HUES64 (cell line): ENCODE data around the gene NME8.
A peak's percentile ranks its signal among the peaks of the same experiment; 100 is the strongest.

ENCODE experiments used
- H3K27ac ChIP-seq: 2 replicates; pipeline ENCODE4 v1.7.0; 2013; ENCODE audit warnings: low read depth, low read length, inconsistent platforms
- H3K27me3 ChIP-seq: 2 replicates; pipeline ENCODE4 v1.6.1; 2013; ENCODE audit warnings: mild to moderate bottlenecking, low read length; ENCODE audit not compliant: insufficient read depth
- H3K36me3 ChIP-seq: 2 replicates; pipeline ENCODE4 v1.6.1; 2013; ENCODE audit warnings: mild to moderate bottlenecking, low read length; ENCODE audit not compliant: insufficient read depth
- H3K4me1 ChIP-seq: 2 replicates; pipeline ENCODE4 v1.6.1; 2013; ENCODE audit warnings: mild to moderate bottlenecking, low read length, moderate library complexity; ENCODE audit not compliant: insufficient read depth
- H3K4me3 ChIP-seq: 2 replicates; pipeline ENCODE4 v1.5.1; 2013; ENCODE audit warnings: mild to moderate bottlenecking, low read length, moderate library complexity
- H3K9ac ChIP-seq: 2 replicates; pipeline ENCODE4 v1.6.1; 2013; ENCODE audit warnings: mild to moderate bottlenecking, low read depth, low read length
- H3K9me3 ChIP-seq: 2 replicates; pipeline ENCODE4 v1.6.1; 2013; ENCODE audit warnings: low read depth, low read length; ENCODE audit not compliant: insufficient read depth
- WGBS: fragments of 150-250, 120-280 bp; methylation state at CpG from one replicate; pipeline ENCODE4 v1.1.7; 2013; ENCODE audit warnings: missing lambda C conversion rate; 5-methylcytosine and 5-hydroxymethylcytosine counted together

The NME8 gene

DNA sequence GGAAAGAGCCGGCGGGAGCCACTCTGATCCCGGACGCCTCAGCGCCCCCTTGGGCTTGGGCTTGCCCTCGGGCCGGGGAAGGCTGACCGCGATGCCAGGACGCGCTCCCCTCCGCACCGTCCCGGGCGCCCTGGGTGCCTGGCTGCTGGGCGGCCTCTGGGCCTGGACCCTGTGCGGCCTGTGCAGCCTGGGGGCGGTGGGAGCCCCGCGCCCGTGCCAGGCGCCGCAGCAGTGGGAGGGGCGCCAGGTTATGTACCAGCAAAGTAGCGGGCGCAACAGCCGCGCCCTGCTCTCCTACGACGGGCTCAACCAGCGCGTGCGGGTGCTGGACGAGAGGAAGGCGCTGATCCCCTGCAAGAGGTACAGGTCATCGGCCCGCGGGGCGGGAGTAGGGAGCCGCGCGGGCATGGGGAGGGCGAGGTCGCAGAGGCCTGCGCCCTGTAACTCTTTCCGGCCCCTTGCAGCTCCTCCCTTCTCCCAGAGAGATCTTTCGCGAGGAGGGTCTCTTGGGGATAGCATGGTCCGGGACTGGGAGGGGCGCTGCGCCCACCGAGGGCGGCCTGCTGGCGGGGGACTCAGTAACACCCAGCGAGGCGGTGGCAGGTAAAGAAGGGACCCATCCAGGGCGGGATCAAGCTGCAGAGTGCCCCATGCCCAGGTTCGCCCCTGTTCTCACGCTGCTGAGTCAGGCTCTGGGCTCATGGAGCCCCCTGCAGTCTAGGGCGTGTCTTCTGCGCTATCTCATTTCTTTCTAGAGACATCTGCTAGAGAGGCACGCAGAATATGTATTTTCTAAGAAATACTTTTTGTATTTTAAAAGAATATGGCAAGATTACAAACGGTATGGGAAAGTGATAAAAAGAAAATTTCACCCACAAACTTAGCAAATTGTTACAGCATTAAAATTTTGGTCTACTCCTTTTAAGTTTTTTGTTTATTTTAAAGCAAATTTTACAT, 72.7 kb downstream of the NME8 start:
- Histone ChIP-seq H3K36me3 (no peaks in the 10 kb centered on the region), H3K9ac (peak overlapping the region; percentile 69), H3K27me3 (peaks cover 55% of the 10 kb centered on the region), H3K27ac (no peak overlapping the region), H3K4me1 (peaks cover 8% of the 10 kb centered on the region), H3K9me3 (peaks cover 6% of the 10 kb centered on the region; the same call in 1 of the 2 replicates), H3K4me3 (peak overlapping the region; percentile 69)
- 1% methylated on average over 61 of the region's 63 CpGs for WGBS

GRCh38 chr7:37921876-37922275, 73.5 kb downstream of the NME8 start:
- Histone ChIP-seq H3K4me3 (peak overlapping the region; percentile 69; the same call in 1 of the 2 replicates), H3K4me1 (peaks cover 8% of the 10 kb centered on the region), H3K9me3 (peaks cover 6% of the 10 kb centered on the region; the same call in 1 of the 2 replicates), H3K27me3 (peaks cover 47% of the 10 kb centered on the region), H3K36me3 (no peaks in the 10 kb centered on the region), H3K9ac (no peak overlapping the region), H3K27ac (no peak overlapping the region)
- 82% methylated on average over 3 of the region's 4 CpGs for WGBS

DNA sequence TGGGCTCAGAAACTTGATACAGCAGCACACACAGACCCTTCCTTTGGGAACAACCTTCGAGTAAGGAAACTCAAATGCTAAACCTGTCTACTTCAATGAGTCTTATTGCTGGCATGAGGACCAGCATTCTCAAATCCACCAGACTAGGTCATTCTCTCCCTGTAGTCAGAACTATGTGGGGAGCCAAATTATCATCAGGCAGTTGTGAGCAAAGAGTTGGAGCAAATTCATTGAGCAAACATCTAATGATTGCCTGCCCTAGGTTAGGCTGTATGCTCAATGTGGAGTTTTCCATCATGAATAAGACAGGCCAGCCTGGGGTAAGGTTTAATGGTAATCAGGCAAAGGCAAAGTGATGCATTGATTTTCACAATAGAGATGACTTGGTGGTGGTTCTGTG, 75.6 kb downstream of the NME8 start:
- Histone ChIP-seq H3K27ac (no peak overlapping the region), H3K4me3 (no peak overlapping the region), H3K9ac (no peak overlapping the region), H3K36me3 (no peaks in the 10 kb centered on the region), H3K9me3 (peaks cover 6% of the 10 kb centered on the region; the same call in 1 of the 2 replicates), H3K4me1 (peaks cover 8% of the 10 kb centered on the region), H3K27me3 (peaks cover 26% of the 10 kb centered on the region)
- 92% methylated on average over 1 of the region's 1 CpG for WGBS

DNA sequence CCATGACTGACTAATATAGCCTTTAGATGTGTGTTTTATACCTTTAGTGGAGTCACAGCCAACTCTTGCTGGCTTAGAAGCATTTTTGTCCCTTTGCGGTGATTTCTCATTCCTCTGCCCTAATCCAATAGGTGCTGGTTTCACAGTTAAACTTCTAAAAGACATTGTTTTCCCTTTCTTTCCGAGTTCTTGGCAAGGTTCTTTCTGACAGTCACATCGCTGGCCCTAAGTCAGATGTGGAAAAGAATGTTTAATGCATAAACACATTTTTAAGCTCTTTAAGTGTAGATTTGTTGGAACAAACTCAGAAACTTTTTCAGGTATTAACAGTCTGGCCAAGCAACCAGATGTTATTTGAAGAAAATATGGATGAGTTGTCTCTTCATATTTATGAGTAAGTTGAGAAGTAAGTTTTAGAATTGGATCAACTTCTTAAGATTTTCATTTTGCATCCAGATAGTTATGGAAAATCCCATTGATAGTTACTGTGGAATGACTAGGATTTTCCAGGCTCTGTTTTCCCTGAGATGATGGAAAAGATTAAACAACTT, 76.2 kb downstream of the NME8 start:
- H3K9me3 ChIP-seq = peaks cover 6% of the 10 kb centered on the region; the same call in 1 of the 2 replicates
- no peak overlapping the region for H3K9ac ChIP-seq
- H3K4me1 ChIP-seq = peaks cover 8% of the 10 kb centered on the region
- WGBS = 92% methylated on average over 3 of the region's 3 CpGs
- no peak overlapping the region for H3K27ac ChIP-seq
- no peaks in the 10 kb centered on the region for H3K36me3 ChIP-seq
- H3K4me3 ChIP-seq = no peak overlapping the region
- peaks cover 21% of the 10 kb centered on the region for H3K27me3 ChIP-seq

DNA sequence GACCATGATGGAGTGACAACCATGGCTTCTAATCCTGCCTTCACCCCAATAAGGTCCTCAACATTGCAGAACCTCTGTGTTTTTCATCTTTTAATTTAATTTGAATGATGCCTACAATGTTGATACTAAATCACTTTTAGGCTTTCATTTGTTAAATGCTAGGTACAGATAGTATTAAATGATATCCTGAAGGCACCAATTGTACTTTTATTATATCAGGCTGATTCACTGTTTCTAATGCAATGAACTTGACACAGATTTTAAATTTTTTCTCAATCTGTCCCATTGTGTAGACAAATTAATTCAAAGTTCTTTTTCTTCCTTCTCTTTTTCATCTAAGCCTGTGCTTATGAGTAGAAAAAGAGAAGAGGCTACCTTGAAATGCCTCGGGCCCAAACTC, 77.2 kb downstream of the NME8 start:
- Histone ChIP-seq H3K36me3 (no peaks in the 10 kb centered on the region), H3K27ac (no peak overlapping the region), H3K4me3 (no peak overlapping the region), H3K9me3 (peaks cover 6% of the 10 kb centered on the region; the same call in 1 of the 2 replicates), H3K4me1 (peaks cover 5% of the 10 kb centered on the region), H3K9ac (no peak overlapping the region), H3K27me3 (peaks cover 10% of the 10 kb centered on the region)
- WGBS = 80% methylated on average over 1 of the region's 1 CpG

DNA sequence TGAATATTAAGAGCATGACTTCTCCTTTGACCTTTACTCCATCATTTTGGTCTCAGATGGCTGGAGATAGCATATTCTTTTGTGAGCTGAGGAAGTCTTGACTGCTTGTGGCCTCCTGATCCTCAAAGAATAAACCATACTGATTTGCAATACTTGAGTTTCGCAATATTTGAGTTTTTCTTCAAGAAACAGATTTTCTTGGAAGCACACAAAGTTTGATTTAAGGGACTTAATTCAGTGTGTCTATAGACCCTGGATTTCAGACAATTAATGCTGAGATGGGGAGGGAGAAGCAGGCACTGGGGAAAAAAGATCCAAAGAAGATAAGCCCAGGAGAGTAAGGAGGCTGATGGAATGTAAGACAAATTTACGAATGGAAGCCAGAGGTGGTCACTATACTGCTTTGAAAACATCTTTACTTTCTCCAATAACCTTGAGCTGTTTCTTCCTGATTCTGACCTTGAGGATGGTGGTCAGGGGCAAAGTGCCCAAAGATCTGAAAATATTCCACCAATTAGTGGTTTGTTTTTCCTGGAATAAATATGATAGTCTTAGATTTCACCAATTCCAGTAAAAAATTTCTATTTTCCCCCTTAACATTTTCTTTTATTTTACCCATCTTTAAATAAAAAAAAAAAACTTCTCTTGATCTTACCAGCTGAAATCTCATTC, 79.5 kb downstream of the NME8 start:
- Histone ChIP-seq H3K27ac (no peak overlapping the region), H3K9ac (no peak overlapping the region), H3K9me3 (peaks cover 6% of the 10 kb centered on the region; the same call in 1 of the 2 replicates), H3K4me3 (no peak overlapping the region), H3K36me3 (no peaks in the 10 kb centered on the region), H3K4me1 (no peaks in the 10 kb centered on the region), H3K27me3 (no peaks in the 10 kb centered on the region)
- WGBS = 93% methylated on average over 2 of the region's 2 CpGs

DNA sequence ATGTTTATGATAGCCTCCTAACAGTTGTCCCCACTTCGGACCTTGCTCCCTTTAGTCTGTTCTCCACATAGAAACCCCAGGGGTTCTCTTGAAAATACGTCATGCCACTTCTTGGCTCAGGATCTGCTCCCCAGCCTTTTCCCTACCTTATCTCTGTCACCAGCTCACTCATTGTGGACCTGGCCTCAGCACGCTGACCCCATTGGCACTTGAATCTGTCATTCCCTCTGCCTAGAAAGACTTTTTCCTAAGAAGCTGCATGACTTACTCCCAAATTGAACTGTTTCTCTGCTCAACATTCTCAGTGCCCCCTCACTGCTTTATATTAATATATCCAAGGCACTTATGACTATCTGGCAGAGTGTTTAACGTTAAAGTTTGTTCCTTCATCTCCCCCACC, 80.5 kb downstream of the NME8 start:
- WGBS = 90% methylated on average over 3 of the region's 4 CpGs
- Histone ChIP-seq H3K9me3 (peaks cover 6% of the 10 kb centered on the region; the same call in 1 of the 2 replicates), H3K4me1 (no peaks in the 10 kb centered on the region), H3K27me3 (no peaks in the 10 kb centered on the region), H3K27ac (no peak overlapping the region), H3K36me3 (no peaks in the 10 kb centered on the region), H3K9ac (no peak overlapping the region), H3K4me3 (no peak overlapping the region)

GRCh38 chr7:37930226-37930948, 82.0 kb downstream of the NME8 start:
- H3K27me3 ChIP-seq = no peaks in the 10 kb centered on the region
- H3K9me3 ChIP-seq = peaks cover 3% of the 10 kb centered on the region; the same call in 1 of the 2 replicates
- whole genome bisulfite sequencing = 97% methylated on average over 5 of the region's 5 CpGs
- no peak overlapping the region for H3K9ac ChIP-seq
- H3K36me3 ChIP-seq = no peaks in the 10 kb centered on the region
- H3K4me1 ChIP-seq = no peaks in the 10 kb centered on the region
- H3K4me3 ChIP-seq = no peak overlapping the region
- H3K27ac ChIP-seq = no peak overlapping the region

- Histone ChIP-seq H3K4me3 (no peak overlapping the region), H3K9ac (no peak overlapping the region), H3K9me3 (no peaks in the 10 kb centered on the region), H3K27ac (no peak overlapping the region), H3K4me1 (no peaks in the 10 kb centered on the region), H3K36me3 (no peaks in the 10 kb centered on the region), H3K27me3 (no peaks in the 10 kb centered on the region)
- WGBS = 81% methylated on average over 2 of the region's 2 CpGs
These were observed 84.1 kb downstream of the NME8 start for GRCh38 chr7:37932543-37932942.

DNA sequence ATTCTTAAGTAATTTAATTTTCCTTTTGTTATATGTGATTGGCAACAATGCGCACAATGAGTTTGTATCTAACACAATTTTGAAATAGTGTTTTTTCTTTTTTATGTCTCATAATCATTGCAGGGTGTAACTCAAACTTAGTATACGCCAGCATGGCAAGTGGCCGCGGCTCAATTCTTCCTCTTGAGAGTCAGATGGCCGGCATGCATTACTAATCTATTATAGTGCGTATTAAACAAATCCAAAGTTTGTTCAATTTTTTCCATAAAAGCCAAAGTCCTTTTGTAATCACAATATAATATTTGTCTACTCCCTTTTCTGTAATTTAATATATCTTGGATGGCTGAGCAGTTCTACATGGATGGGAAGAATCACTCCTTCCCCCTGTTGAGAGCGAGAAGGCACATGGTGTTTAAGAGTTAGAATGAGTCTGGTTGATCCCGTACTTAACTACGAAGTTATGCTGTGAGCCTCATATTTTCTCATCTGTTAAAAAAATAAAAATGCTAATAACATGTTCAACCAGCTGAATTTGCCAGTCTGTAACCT, 84.7 kb downstream of the NME8 start:
- Histone ChIP-seq H3K36me3 (no peaks in the 10 kb centered on the region), H3K27ac (no peak overlapping the region), H3K27me3 (no peaks in the 10 kb centered on the region), H3K9me3 (no peaks in the 10 kb centered on the region), H3K4me1 (no peaks in the 10 kb centered on the region), H3K9ac (no peak overlapping the region), H3K4me3 (no peak overlapping the region)
- 98% methylated on average over 6 of the region's 9 CpGs for WGBS
